Measurements from ENCODE around the gene PRPF19.

The PRPF19 gene

GRCh38 chr11:60906132-60906972, at the start of gene PRPF19:
PRPF19 (minus strand) TSS chr11:60906585; CDS start chr11:60906382, 203 bp downstream.
- no peak for TF ChIP-seq JUND (IDR thresholded peaks at IDR 0.05; ENCODE audit: low read depth)
- in situ Hi-C loops (cut with HindIII; ENCODE audit: low pct_unique_long_range_greater_than_20kb, low sequenced_read_pairs), result no loop called here
- peak; percentile 98 to 99 for DNase-seq (ENCODE audit: low read depth in 1 of 2, low spot score in 1 of 2)

- no peak for DNase-seq (ENCODE audit: low read depth in 1 of 2, low spot score in 1 of 2)
- in situ Hi-C loops (cut with HindIII; ENCODE audit: low pct_unique_long_range_greater_than_20kb, low sequenced_read_pairs), result no loop called here
- TF ChIP-seq JUND (IDR thresholded peaks at IDR 0.05; ENCODE audit: low read depth), result no peak
These were observed 49.2 kb upstream of the PRPF19 start for GRCh38 chr11:60955571-60955970.

GRCh38 chr11:60954421-60954820, 48.0 kb upstream of the PRPF19 start:
- no peak for DNase-seq (ENCODE audit: low read depth in 1 of 2, low spot score in 1 of 2)
- in situ Hi-C loops (cut with HindIII; ENCODE audit: low pct_unique_long_range_greater_than_20kb, low sequenced_read_pairs), result no loop called here

GRCh38 chr11:60953781-60954180, 47.4 kb upstream of the PRPF19 start:
- no peak for DNase-seq (ENCODE audit: low read depth in 1 of 2, low spot score in 1 of 2)
- no peak for TF ChIP-seq JUND (IDR thresholded peaks at IDR 0.05; ENCODE audit: low read depth)
- in situ Hi-C loops (cut with HindIII; ENCODE audit: low pct_unique_long_range_greater_than_20kb, low sequenced_read_pairs), result no loop called here

More at GRCh38 chr11:60954421-60954820, 48.0 kb upstream of the PRPF19 start:
- no peak for TF ChIP-seq JUND (IDR thresholded peaks at IDR 0.05; ENCODE audit: low read depth)

- no peak for DNase-seq (ENCODE audit: low read depth in 1 of 2, low spot score in 1 of 2)
- TF ChIP-seq JUND (IDR thresholded peaks at IDR 0.05; ENCODE audit: low read depth), result no peak
- in situ Hi-C loops (cut with HindIII; ENCODE audit: low pct_unique_long_range_greater_than_20kb, low sequenced_read_pairs), result no loop called here
These were observed 46.4 kb upstream of the PRPF19 start for GRCh38 chr11:60952742-60953170.

- DNase-seq (ENCODE audit: low read depth in 1 of 2, low spot score in 1 of 2), result peak; percentile 56 to 61
- in situ Hi-C loops (cut with HindIII; ENCODE audit: low pct_unique_long_range_greater_than_20kb, low sequenced_read_pairs), result no loop called here
- TF ChIP-seq JUND (IDR thresholded peaks at IDR 0.05; ENCODE audit: low read depth), result no peak
These were observed 45.7 kb upstream of the PRPF19 start, which contains the start of gene SLC15A3 for GRCh38 chr11:60951904-60952741. SLC15A3 (minus strand) TSS chr11:60952176; CDS start chr11:60951551, 625 bp downstream.

GRCh38 chr11:60951606-60951903, 45.2 kb upstream of the PRPF19 start:
- DNase-seq (ENCODE audit: low read depth in 1 of 2, low spot score in 1 of 2), result no peak
- no peak for TF ChIP-seq JUND (IDR thresholded peaks at IDR 0.05; ENCODE audit: low read depth)
- in situ Hi-C loops (cut with HindIII; ENCODE audit: low pct_unique_long_range_greater_than_20kb, low sequenced_read_pairs), result no loop called here

GRCh38 chr11:60950933-60951605, 44.7 kb upstream of the PRPF19 start:
- no peak for TF ChIP-seq JUND (IDR thresholded peaks at IDR 0.05; ENCODE audit: low read depth)
- in situ Hi-C loops (cut with HindIII; ENCODE audit: low pct_unique_long_range_greater_than_20kb, low sequenced_read_pairs), result no loop called here
- DNase-seq (ENCODE audit: low read depth in 1 of 2, low spot score in 1 of 2), result no peak

GRCh38 chr11:60950024-60950423, 43.6 kb upstream of the PRPF19 start:
- no peak for DNase-seq (ENCODE audit: low read depth in 1 of 2, low spot score in 1 of 2)
- TF ChIP-seq JUND (IDR thresholded peaks at IDR 0.05; ENCODE audit: low read depth), result no peak
- in situ Hi-C loops (cut with HindIII; ENCODE audit: low pct_unique_long_range_greater_than_20kb, low sequenced_read_pairs), result no loop called here

GRCh38 chr11:60948250-60948649, 41.9 kb upstream of the PRPF19 start:
- in situ Hi-C loops (cut with HindIII; ENCODE audit: low pct_unique_long_range_greater_than_20kb, low sequenced_read_pairs), result no loop called here
- no peak for DNase-seq (ENCODE audit: low read depth in 1 of 2, low spot score in 1 of 2)

GRCh38 chr11:60947700-60948099, 41.3 kb upstream of the PRPF19 start:
- DNase-seq (ENCODE audit: low read depth in 1 of 2, low spot score in 1 of 2), result no peak
- TF ChIP-seq JUND (IDR thresholded peaks at IDR 0.05; ENCODE audit: low read depth), result no peak
- in situ Hi-C loops (cut with HindIII; ENCODE audit: low pct_unique_long_range_greater_than_20kb, low sequenced_read_pairs), result no loop called here

More at GRCh38 chr11:60948250-60948649, 41.9 kb upstream of the PRPF19 start:
- TF ChIP-seq JUND (IDR thresholded peaks at IDR 0.05; ENCODE audit: low read depth), result no peak

GRCh38 chr11:60946601-60947264, 40.3 kb upstream of the PRPF19 start:
- no peak for TF ChIP-seq JUND (IDR thresholded peaks at IDR 0.05; ENCODE audit: low read depth)
- DNase-seq (ENCODE audit: low read depth in 1 of 2, low spot score in 1 of 2), result no peak
- in situ Hi-C loops (cut with HindIII; ENCODE audit: low pct_unique_long_range_greater_than_20kb, low sequenced_read_pairs), result no loop called here
